ENCODE measurements around the gene GSTT4. TPM values are rescaled to one million over a fixed set of nuclear protein-coding genes. Genes with fewer than 3 reads are reported as not detected.
A peak's percentile ranks its signal among the peaks of the same experiment; 100 is the strongest.

The GSTT4 gene
- total RNA-seq, 1 experiment from 2014 or later, result not detected

GRCh38 chr22:24026056-24026455 lies 20.8 kb upstream of the GSTT4 start:
- Histone ChIP-seq H3K9me3 (ENCODE audit: control insufficient read depth, low read depth, low read length) (no peaks in the 10 kb centered on the region), H3K14ac (ENCODE audit: insufficient read depth, low read length) (no peak overlapping the region), H2AK5ac (ENCODE audit: insufficient read length, low read length) (no peak overlapping the region), H3K18ac (ENCODE audit: insufficient read length, low read depth, low read length) (no peak overlapping the region), H3K23me2 (ENCODE audit: insufficient read length, low read depth, low read length, poor library complexity, severe bottlenecking) (no peaks in the 10 kb centered on the region), H3K27me3 (ENCODE audit: insufficient read depth, low read length) (no peaks in the 10 kb centered on the region), H3T11ph (ENCODE audit: low read length) (no peak overlapping the region), H3K4me2 (ENCODE audit: insufficient read depth, insufficient read length, low read length) (no peak overlapping the region), H3K23ac (ENCODE audit: insufficient read length, low read depth, low read length) (no peak overlapping the region), H4K8ac (replicated peaks; ENCODE audit: insufficient read length, low read depth, low read length) (no peak overlapping the region), H4K20me1 (ENCODE audit: control insufficient read depth, insufficient read depth, insufficient read length) (no peaks in the 10 kb centered on the region), H2BK20ac (ENCODE audit: low read depth, low read length, poor library complexity, severe bottlenecking) (no peak overlapping the region), H3K4me1 (ENCODE audit: insufficient read depth, low read length) (no peaks in the 10 kb centered on the region), H4K5ac (ENCODE audit: insufficient read length, low read depth, low read length) (no peak overlapping the region), H3K27ac (ENCODE audit: insufficient read length, low read depth, low read length) (no peak overlapping the region), H3K79me1 (ENCODE audit: insufficient read depth, low read depth, low read length, poor library complexity, severe bottlenecking) (no peaks in the 10 kb centered on the region), H2BK5ac (ENCODE audit: insufficient read length, low read length) (no peak overlapping the region), H2AFZ (ENCODE audit: low read length) (no peak overlapping the region), H3K4ac (ENCODE audit: low read depth, low read length) (no peak overlapping the region), H3K9ac (ENCODE audit: extremely low read depth, insufficient read length, low read length) (no peak overlapping the region), H3K79me2 (ENCODE audit: insufficient read depth, low read length) (peaks cover 8% of the 10 kb centered on the region; the same call in 1 of the 2 replicates), H2BK120ac (ENCODE audit: low read depth, low read length, poor library complexity, severe bottlenecking) (no peak overlapping the region), H2BK15ac (ENCODE audit: low read depth, low read length) (no peak overlapping the region), H2BK12ac (ENCODE audit: insufficient read length, low read depth, low read length) (no peak overlapping the region), H3K56ac (ENCODE audit: insufficient read length, low read depth, low read length) (no peak overlapping the region), H4K91ac (ENCODE audit: insufficient read length, low read depth, low read length) (no peak overlapping the region)
- no peaks in the 10 kb centered on the region for H3K27me3 Mint-ChIP-seq (ENCODE audit: low read depth)
- peaks cover 0 to 3% (median 0%) of the 10 kb centered on the region in 3 experiments; a peak in 2 of 7 replicates for H3K36me3 Mint-ChIP-seq (ENCODE audit: insufficient read depth in 1 of 3, low read depth in 3 of 3)
- peaks cover 0 to 3% of the 10 kb centered on the region in 2 experiments; a peak in 3 of 5 replicates for H3K9me3 Mint-ChIP-seq
- no peak overlapping the region for H3K4me3 Mint-ChIP-seq
- H3K4me1 Mint-ChIP-seq, result peaks cover 3 to 12% of the 10 kb centered on the region in 2 experiments; a peak in 3 of 4 replicates
- DNase-seq, result no peak
- H3K27ac Mint-ChIP-seq, result peak overlapping the region in 1 of 3 experiments; percentile 68; a peak in 2 of 7 replicates
- TF ChIP-seq CTCF (conservative IDR thresholded peaks at IDR 0.05), result no peak
- no CpG with 5 or more reads among the region's 2 CpGs for WGBS (ENCODE audit: extremely low coverage, insufficient read length, low lambda C conversion rate)
